ENCODE results near the gene S100A10. TPM values are rescaled to one million over a fixed set of nuclear protein-coding genes. Genes with fewer than 3 reads are reported as not detected.

The S100A10 gene
- total RNA-seq, 1 donor from 2014 or later: 1,257 TPM

- DNase-seq (ENCODE audit: low read depth): peak; percentile 76
- no peak for FAIRE-seq
- H4K20me1 ChIP-seq (ENCODE audit: insufficient read depth, low read length): peaks cover 29% of the 10 kb centered on the region
- H3K36me3 ChIP-seq (ENCODE audit: insufficient read depth, low read length): peaks cover 34% of the 10 kb centered on the region
- H3K4me3 ChIP-seq (ENCODE audit: insufficient read depth, low read depth, low read length): no peak overlapping the region
- H3K9me3 Mint-ChIP-seq (ENCODE audit: unreplicated experiment): no peaks in the 10 kb centered on the region
- H3K4me1 Mint-ChIP-seq (ENCODE audit: low read depth, unreplicated experiment): peaks cover 73% of the 10 kb centered on the region
- peak overlapping the region; percentile 95 for H3K27ac Mint-ChIP-seq (ENCODE audit: unreplicated experiment)
- no peak overlapping the region for H2AFZ ChIP-seq (ENCODE audit: low read depth, low read length)
- peaks cover 17% of the 10 kb centered on the region for H3K79me2 ChIP-seq (ENCODE audit: insufficient read depth, low read length)
- peak overlapping the region; percentile 39 for H3K4me2 ChIP-seq (ENCODE audit: low read length)
- TF ChIP-seq CTCF (IDR thresholded peaks at IDR 0.05; ENCODE audit: insufficient read depth, low read depth, low read length) (no peak), EZH2 (IDR thresholded peaks at IDR 0.05; ENCODE audit: insufficient read depth, low read length) (no peak)
- peak overlapping the region; percentile 15 for H3K9ac ChIP-seq (ENCODE audit: low read length)
- no peaks in the 10 kb centered on the region for H3K27me3 Mint-ChIP-seq (ENCODE audit: low read depth, unreplicated experiment)
- no peaks in the 10 kb centered on the region for H3K9me3 ChIP-seq (ENCODE audit: insufficient read depth, low read depth, low read length)
- H3K27ac ChIP-seq (ENCODE audit: low read depth, low read length): peak overlapping the region; percentile 38
- H3K36me3 Mint-ChIP-seq (ENCODE audit: low read depth, unreplicated experiment): peaks cover 28% of the 10 kb centered on the region
- H3K4me3 Mint-ChIP-seq (ENCODE audit: unreplicated experiment): peak overlapping the region; percentile 4
- H3K4me1 ChIP-seq (ENCODE audit: insufficient read depth, low read length): peaks cover 30% of the 10 kb centered on the region
- H3K27me3 ChIP-seq (ENCODE audit: insufficient read depth, low read length): no peaks in the 10 kb centered on the region
Measured at GRCh38 chr1:151980287-151981177, 13.1 kb downstream of the S100A10 start.

- H3K4me2 ChIP-seq (ENCODE audit: low read length): no peak overlapping the region
- no peaks in the 10 kb centered on the region for H3K27me3 ChIP-seq (ENCODE audit: insufficient read depth, low read length)
- peaks cover 5% of the 10 kb centered on the region for H3K79me2 ChIP-seq (ENCODE audit: insufficient read depth, low read length)
- H3K27ac ChIP-seq (ENCODE audit: low read depth, low read length): no peak overlapping the region
- Mint-ChIP-seq H3K4me1 (ENCODE audit: low read depth, unreplicated experiment) (peaks cover 62% of the 10 kb centered on the region), H3K9me3 (ENCODE audit: unreplicated experiment) (no peaks in the 10 kb centered on the region), H3K27me3 (ENCODE audit: low read depth, unreplicated experiment) (no peaks in the 10 kb centered on the region), H3K4me3 (ENCODE audit: unreplicated experiment) (peak overlapping the region; percentile 67), H3K36me3 (ENCODE audit: low read depth, unreplicated experiment) (peaks cover 19% of the 10 kb centered on the region), H3K27ac (ENCODE audit: unreplicated experiment) (peak overlapping the region; percentile 49)
- no peak overlapping the region for H2AFZ ChIP-seq (ENCODE audit: low read depth, low read length)
- H3K4me3 ChIP-seq (ENCODE audit: insufficient read depth, low read depth, low read length): no peak overlapping the region
- H3K9ac ChIP-seq (ENCODE audit: low read length): no peak overlapping the region
- no peaks in the 10 kb centered on the region for H3K9me3 ChIP-seq (ENCODE audit: insufficient read depth, low read depth, low read length)
- peaks cover 22% of the 10 kb centered on the region for H3K4me1 ChIP-seq (ENCODE audit: insufficient read depth, low read length)
- DNase-seq (ENCODE audit: low read depth): no peak
- H4K20me1 ChIP-seq (ENCODE audit: insufficient read depth, low read length): peaks cover 20% of the 10 kb centered on the region
- peaks cover 18% of the 10 kb centered on the region for H3K36me3 ChIP-seq (ENCODE audit: insufficient read depth, low read length)
- TF ChIP-seq EZH2 (IDR thresholded peaks at IDR 0.05; ENCODE audit: insufficient read depth, low read length) (no peak), CTCF (IDR thresholded peaks at IDR 0.05; ENCODE audit: insufficient read depth, low read depth, low read length) (no peak)
- FAIRE-seq: no peak
Measured at GRCh38 chr1:151978922-151979321, 14.7 kb downstream of the S100A10 start.

Data from astrocyte (in vitro differentiated cells and primary cell).